ENCODE results near the gene SLC25A42. TPM values are rescaled to one million over a fixed set of nuclear protein-coding genes. Genes with fewer than 3 reads are reported as not detected.
"Not testable (repeated sequence)": the region's sequence is repeated elsewhere in the genome, so short reads cannot be mapped to it uniquely, and the experiment has no call there.

The SLC25A42 gene
- total RNA-seq, 1 experiment from 2014 or later = 6.7 TPM

DNA sequence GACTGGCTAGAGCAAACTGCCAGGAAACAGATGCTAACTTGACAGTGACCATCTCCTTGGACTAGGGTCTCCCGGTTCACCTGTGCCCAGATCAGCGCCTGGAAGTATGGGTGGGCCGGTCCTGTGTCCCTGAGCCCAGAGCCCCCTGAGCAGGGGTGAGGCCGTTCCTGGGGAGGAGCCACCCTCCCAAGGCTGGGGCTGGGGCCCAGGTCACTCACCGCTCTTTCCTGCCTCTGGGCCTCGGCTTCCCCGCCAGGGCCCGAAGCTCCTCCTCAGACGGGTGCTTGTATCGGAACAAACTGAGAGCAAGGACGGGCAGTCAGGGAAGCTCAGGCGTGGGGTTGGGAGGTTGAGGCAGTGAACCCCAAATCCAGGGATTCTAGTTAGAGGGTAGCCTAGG, 69.1 kb downstream of the SLC25A42 start:
- Histone ChIP-seq H3K4me1 (replicated peaks) (peaks cover 6% of the 10 kb centered on the region), H3K36me3 (no peaks in the 10 kb centered on the region), H3K9me3 (replicated peaks) (0 out of 2 replicates have a peak, but pooled peaks cover 2% of the 10 kb centered on the region), H3K27ac (no peak overlapping the region), H3K27me3 (replicated peaks) (no peaks in the 10 kb centered on the region), H3K4me3 (no peak overlapping the region)
- no peak for DNase-seq (ENCODE audit: low read depth in 1 of 2, low spot score in 2 of 2)

DNA sequence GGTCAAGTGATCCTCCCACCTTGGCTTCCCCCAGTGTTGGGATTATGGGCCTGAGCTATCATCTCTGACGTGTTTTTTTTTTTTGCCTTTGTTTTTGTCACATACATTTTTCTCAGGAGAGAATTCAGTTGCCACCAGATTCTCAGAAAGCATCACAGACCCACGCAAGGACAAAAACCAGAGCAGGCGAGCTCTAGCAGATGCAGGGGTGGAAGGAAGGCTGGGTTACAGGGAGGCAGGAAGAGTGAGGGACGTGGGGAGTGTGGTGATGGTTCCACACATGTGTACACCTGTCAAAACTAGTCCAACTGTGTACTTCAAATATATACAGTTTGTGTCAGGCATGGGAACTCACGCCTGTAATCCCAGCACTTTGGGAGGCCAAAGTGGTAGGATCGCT, 70.2 kb downstream of the SLC25A42 start:
- no peak for DNase-seq (ENCODE audit: low read depth in 1 of 2, low spot score in 2 of 2)
- 0 out of 2 replicates have a peak, but pooled peaks cover 2% of the 10 kb centered on the region for H3K9me3 ChIP-seq (replicated peaks)
- peaks cover 9% of the 10 kb centered on the region for H3K4me1 ChIP-seq (replicated peaks)
- H3K27ac ChIP-seq = no peak overlapping the region
- no peak overlapping the region for H3K4me3 ChIP-seq
- no peaks in the 10 kb centered on the region for H3K27me3 ChIP-seq (replicated peaks)
- no peaks in the 10 kb centered on the region for H3K36me3 ChIP-seq

- H3K27me3 ChIP-seq (replicated peaks) = no peaks in the 10 kb centered on the region
- 0 out of 2 replicates have a peak, but pooled peaks cover 2% of the 10 kb centered on the region for H3K9me3 ChIP-seq (replicated peaks)
- DNase-seq (ENCODE audit: low read depth in 1 of 2, low spot score in 2 of 2) = no peak
These were observed 70.9 kb downstream of the SLC25A42 start for GRCh38 chr19:19134687-19135158.

GRCh38 chr19:19135713-19136112, 71.9 kb downstream of the SLC25A42 start:
- H3K27me3 ChIP-seq (replicated peaks); H3K36me3 ChIP-seq; DNase-seq (ENCODE audit: low read depth in 1 of 2, low spot score in 2 of 2); H3K4me1 ChIP-seq (replicated peaks); H3K27ac ChIP-seq; H3K9me3 ChIP-seq (replicated peaks); H3K4me3 ChIP-seq: not testable (repeated sequence)

More at GRCh38 chr19:19134687-19135158, 70.9 kb downstream of the SLC25A42 start:
- Histone ChIP-seq H3K27ac (no peak overlapping the region), H3K36me3 (no peaks in the 10 kb centered on the region), H3K4me3 (no peak overlapping the region), H3K4me1 (replicated peaks) (peaks cover 9% of the 10 kb centered on the region)

GRCh38 chr19:19137556-19138108, 73.8 kb downstream of the SLC25A42 start:
- Histone ChIP-seq H3K27me3 (replicated peaks) (no peaks in the 10 kb centered on the region), H3K4me1 (replicated peaks) (peaks cover 9% of the 10 kb centered on the region), H3K9me3 (replicated peaks) (0 out of 2 replicates have a peak, but pooled peaks cover 2% of the 10 kb centered on the region), H3K27ac (peak overlapping the region; percentile 16; the same call in 1 of the 2 replicates), H3K4me3 (peak overlapping the region; percentile 49), H3K36me3 (no peaks in the 10 kb centered on the region)
- no peak for DNase-seq (ENCODE audit: low read depth in 1 of 2, low spot score in 2 of 2)

DNA sequence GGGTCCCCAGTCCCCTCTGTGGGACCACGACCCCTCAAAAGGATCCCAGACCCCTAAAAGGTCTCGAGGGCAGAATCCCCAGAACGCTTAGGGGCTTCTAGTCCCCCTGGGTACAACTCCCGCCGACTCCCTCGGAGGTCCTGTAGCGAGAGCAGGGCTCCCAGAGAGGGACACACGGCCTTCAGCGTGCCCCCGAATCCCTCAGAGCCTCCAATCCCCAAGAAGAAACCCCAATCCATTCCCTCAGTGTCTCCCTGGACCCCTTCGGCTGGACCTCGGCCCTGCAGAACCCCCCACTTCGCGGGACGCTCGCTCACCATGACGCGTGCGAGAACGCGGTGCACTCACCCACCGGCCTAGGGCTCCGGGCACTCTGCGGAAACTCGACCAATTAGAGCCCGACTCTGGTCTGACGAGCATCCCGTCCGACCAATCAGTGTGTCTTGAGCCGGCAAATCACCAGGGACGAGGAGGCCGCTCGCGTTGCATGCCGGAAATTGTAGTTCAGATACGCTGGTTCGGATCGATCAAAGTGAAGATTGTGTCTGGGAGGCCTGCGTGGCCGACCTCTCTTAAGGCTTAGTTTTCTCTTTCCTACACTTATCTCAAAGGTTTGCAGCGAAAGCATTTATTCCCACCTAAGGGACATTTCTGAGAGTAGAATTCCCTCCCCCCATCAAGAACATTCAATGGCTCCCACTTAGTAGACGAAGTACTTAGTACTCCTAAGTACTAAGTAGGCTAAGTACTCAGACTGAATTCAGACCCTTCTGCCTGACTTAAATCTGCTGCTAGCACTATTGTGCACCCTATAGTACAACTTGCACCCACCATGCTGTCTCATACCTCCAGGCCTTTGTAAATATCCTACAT, 74.6 kb downstream of the SLC25A42 start, which contains the start of gene TMEM161A:
Gene TMEM161A, minus strand, starts transcription at position 370 of the 873 bp plus-strand sequence. Its CDS starts 50 bp downstream, at position 320.
- Histone ChIP-seq H3K4me3 (peak within 1 kb of the TSS; percentile 49), H3K36me3 (no peaks in the 10 kb centered on the region), H3K27me3 (replicated peaks) (no peaks in the 10 kb centered on the region), H3K27ac (peak within 1 kb of the TSS; percentile 16; the same call in 1 of the 2 replicates), H3K4me1 (replicated peaks) (peaks cover 9% of the 10 kb centered on the region), H3K9me3 (replicated peaks) (0 out of 2 replicates have a peak, but pooled peaks cover 2% of the 10 kb centered on the region)
- peak; percentile 92 to 97 for DNase-seq (ENCODE audit: low read depth in 1 of 2, low spot score in 2 of 2)

DNA sequence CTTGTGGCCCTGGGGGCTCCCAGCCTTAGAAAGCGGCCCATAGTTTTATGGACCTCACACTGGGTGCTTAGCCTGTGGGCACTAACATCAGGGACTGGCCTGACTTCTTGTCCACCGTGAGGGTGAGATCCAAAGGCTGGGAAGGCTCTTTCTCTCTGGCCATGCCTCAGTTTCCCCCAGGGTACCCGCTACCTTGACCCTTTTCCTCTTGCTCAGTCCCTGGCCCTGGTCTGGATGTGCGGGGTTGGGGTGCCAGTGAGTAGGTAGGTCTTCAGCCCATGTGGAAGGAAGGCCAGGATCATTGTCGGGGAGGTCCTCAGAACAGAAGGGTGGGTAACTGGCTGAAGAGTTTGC, 76.1 kb downstream of the SLC25A42 start:
- DNase-seq (ENCODE audit: low read depth in 1 of 2, low spot score in 2 of 2) = no peak
- H3K27me3 ChIP-seq (replicated peaks) = no peaks in the 10 kb centered on the region
- no peaks in the 10 kb centered on the region for H3K36me3 ChIP-seq
- H3K4me1 ChIP-seq (replicated peaks) = peaks cover 9% of the 10 kb centered on the region
- 0 out of 2 replicates have a peak, but pooled peaks cover 2% of the 10 kb centered on the region for H3K9me3 ChIP-seq (replicated peaks)
- H3K27ac ChIP-seq = no peak overlapping the region
- no peak overlapping the region for H3K4me3 ChIP-seq

DNA sequence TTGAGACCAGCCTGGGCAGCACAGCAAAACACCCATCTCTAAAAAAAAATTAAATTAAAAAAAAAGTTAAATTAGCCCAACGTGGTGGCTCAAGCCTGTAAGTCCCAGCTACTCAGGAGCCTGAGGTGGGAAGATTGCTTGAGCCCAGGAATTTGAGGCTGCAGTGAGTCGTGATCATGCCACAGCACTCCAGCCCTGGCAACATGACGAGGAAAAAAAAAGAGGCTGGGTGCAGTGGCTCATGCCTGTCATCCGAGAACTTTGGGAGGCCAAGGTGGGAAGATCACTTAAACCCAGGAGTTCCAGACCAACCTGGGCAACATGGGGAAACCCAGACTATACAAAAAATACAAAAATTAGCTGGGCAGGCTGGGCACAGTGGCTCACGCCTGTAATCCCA, 76.7 kb downstream of the SLC25A42 start:
- no peaks in the 10 kb centered on the region for H3K27me3 ChIP-seq (replicated peaks)
- H3K27ac ChIP-seq = no peak overlapping the region
- no peaks in the 10 kb centered on the region for H3K36me3 ChIP-seq
- peaks cover 2% of the 10 kb centered on the region; the same call in 1 of the 2 replicates for H3K9me3 ChIP-seq (replicated peaks)
- DNase-seq (ENCODE audit: low read depth in 1 of 2, low spot score in 2 of 2) = no peak
- no peak overlapping the region for H3K4me3 ChIP-seq
- H3K4me1 ChIP-seq (replicated peaks) = peaks cover 9% of the 10 kb centered on the region

DNA sequence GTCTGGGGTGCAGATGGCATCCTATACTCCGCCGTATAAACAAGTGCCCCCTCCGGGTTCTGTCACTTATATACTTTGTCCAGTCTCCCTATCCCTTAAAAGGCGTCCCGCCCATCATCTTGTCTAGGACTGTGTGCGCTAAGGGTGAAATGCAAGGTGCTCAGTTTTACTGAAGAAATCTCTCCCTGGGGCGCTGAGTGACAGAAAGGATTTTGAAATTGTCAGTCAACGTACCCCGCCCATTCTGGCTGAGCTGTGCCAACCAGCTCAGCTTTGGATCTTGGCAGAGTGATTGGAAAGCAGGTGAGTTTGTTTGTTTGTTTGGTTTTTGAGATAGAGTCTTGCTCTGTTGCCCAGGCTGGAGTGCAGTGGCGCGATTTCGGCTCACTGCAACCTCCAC, 78.6 kb downstream of the SLC25A42 start:
- H3K9me3 ChIP-seq (replicated peaks) = peaks cover 2% of the 10 kb centered on the region; the same call in 1 of the 2 replicates
- no peak overlapping the region for H3K27ac ChIP-seq
- no peak for DNase-seq (ENCODE audit: low read depth in 1 of 2, low spot score in 2 of 2)
- peaks cover 7% of the 10 kb centered on the region for H3K36me3 ChIP-seq
- H3K4me3 ChIP-seq = no peak overlapping the region
- no peaks in the 10 kb centered on the region for H3K27me3 ChIP-seq (replicated peaks)
- peaks cover 9% of the 10 kb centered on the region for H3K4me1 ChIP-seq (replicated peaks)

GRCh38 chr19:19145281-19145680, 81.5 kb downstream of the SLC25A42 start:
- Histone ChIP-seq H3K27me3 (replicated peaks) (no peaks in the 10 kb centered on the region), H3K36me3 (peaks cover 7% of the 10 kb centered on the region), H3K9me3 (replicated peaks) (no peaks in the 10 kb centered on the region; the same call in 1 of the 2 replicates), H3K4me3 (no peak overlapping the region), H3K4me1 (replicated peaks) (no peaks in the 10 kb centered on the region), H3K27ac (no peak overlapping the region)
- no peak for DNase-seq (ENCODE audit: low read depth in 1 of 2, low spot score in 2 of 2)

- H3K4me1 ChIP-seq (replicated peaks) = no peaks in the 10 kb centered on the region
- DNase-seq (ENCODE audit: low read depth in 1 of 2, low spot score in 2 of 2) = peak; percentile 38 to 78
- no peak overlapping the region for H3K4me3 ChIP-seq
- H3K36me3 ChIP-seq = peaks cover 7% of the 10 kb centered on the region
- no peak overlapping the region for H3K27ac ChIP-seq
- no peaks in the 10 kb centered on the region; the same call in 1 of the 2 replicates for H3K9me3 ChIP-seq (replicated peaks)
- no peaks in the 10 kb centered on the region for H3K27me3 ChIP-seq (replicated peaks)
These were observed 82.2 kb downstream of the SLC25A42 start for GRCh38 chr19:19145684-19146608.

GRCh38 chr19:19146865-19147264, 83.1 kb downstream of the SLC25A42 start:
- Histone ChIP-seq H3K9me3 (replicated peaks) (no peaks in the 10 kb centered on the region; the same call in 1 of the 2 replicates), H3K36me3 (peaks cover 7% of the 10 kb centered on the region), H3K27me3 (replicated peaks) (no peaks in the 10 kb centered on the region), H3K4me3 (no peak overlapping the region), H3K27ac (no peak overlapping the region), H3K4me1 (replicated peaks) (no peaks in the 10 kb centered on the region)
- DNase-seq (ENCODE audit: low read depth in 1 of 2, low spot score in 2 of 2) = no peak

- no peak overlapping the region for H3K4me3 ChIP-seq
- no peak for DNase-seq (ENCODE audit: low read depth in 1 of 2, low spot score in 2 of 2)
- H3K27ac ChIP-seq = no peak overlapping the region
- no peaks in the 10 kb centered on the region; the same call in 1 of the 2 replicates for H3K9me3 ChIP-seq (replicated peaks)
- H3K4me1 ChIP-seq (replicated peaks) = no peaks in the 10 kb centered on the region
- no peaks in the 10 kb centered on the region for H3K27me3 ChIP-seq (replicated peaks)
- peaks cover 7% of the 10 kb centered on the region for H3K36me3 ChIP-seq
These were observed 83.5 kb downstream of the SLC25A42 start for GRCh38 chr19:19147344-19147743.
